IPS-20b (cell line): ENCODE measurements around the gene SH3TC2.

Experiments
- H3K27ac ChIP-seq: one replicate; pipeline ENCODE4 v1.5.1; 2013; ENCODE audit warnings: low read length
- H3K27me3 ChIP-seq: 2 replicates; pipeline ENCODE4 v1.6.1; 2013; ENCODE audit warnings: mild to moderate bottlenecking, low read length, inconsistent platforms; ENCODE audit not compliant: insufficient read depth
- H3K36me3 ChIP-seq: 2 replicates; pipeline ENCODE4 v1.6.1; 2013; ENCODE audit warnings: low read depth, mild to moderate bottlenecking, inconsistent platforms, low read length, moderate library complexity; ENCODE audit not compliant: insufficient read depth
- H3K4me1 ChIP-seq: 2 replicates; pipeline ENCODE4 v1.6.1; 2013; ENCODE audit warnings: mild to moderate bottlenecking, control low read depth, inconsistent platforms, low read length, moderate library complexity; ENCODE audit not compliant: insufficient read depth
- H3K4me3 ChIP-seq: 2 replicates; pipeline ENCODE4 v1.5.1; 2013; ENCODE audit warnings: mild to moderate bottlenecking, low read length, inconsistent platforms
- H3K9ac ChIP-seq: 2 replicates; pipeline ENCODE4 v1.6.1; 2013; ENCODE audit warnings: low read depth, mild to moderate bottlenecking, inconsistent platforms, low read length, moderate library complexity
- H3K9me3 ChIP-seq: 2 replicates; pipeline ENCODE4 v1.6.1; 2013; ENCODE audit warnings: mild to moderate bottlenecking, low read depth, low read length, inconsistent platforms; ENCODE audit not compliant: insufficient read depth

The SH3TC2 gene

GRCh38 chr5:148978370-148979082 lies 84.3 kb downstream of the SH3TC2 start:
- Histone ChIP-seq H3K9ac (no peak overlapping the region), H3K36me3 (no peaks in the 10 kb centered on the region), H3K27ac (no peak overlapping the region)

GRCh38 chr5:148976569-148977381 lies 86.1 kb downstream of the SH3TC2 start:
- Histone ChIP-seq H3K9me3 (no peaks in the 10 kb centered on the region), H3K4me1 (peaks cover 8% of the 10 kb centered on the region), H3K9ac (no peak overlapping the region), H3K27me3 (no peaks in the 10 kb centered on the region), H3K27ac (no peak overlapping the region), H3K36me3 (no peaks in the 10 kb centered on the region), H3K4me3 (no peak overlapping the region)

More at GRCh38 chr5:148978370-148979082, 84.3 kb downstream of the SH3TC2 start:
- Histone ChIP-seq H3K4me1 (peaks cover 8% of the 10 kb centered on the region), H3K27me3 (no peaks in the 10 kb centered on the region), H3K9me3 (no peaks in the 10 kb centered on the region), H3K4me3 (no peak overlapping the region)

- H3K4me3 ChIP-seq = no peak overlapping the region
- peaks cover 14% of the 10 kb centered on the region for H3K4me1 ChIP-seq
- H3K9me3 ChIP-seq = no peaks in the 10 kb centered on the region
- H3K27me3 ChIP-seq = no peaks in the 10 kb centered on the region
- no peak overlapping the region for H3K9ac ChIP-seq
- no peak overlapping the region for H3K27ac ChIP-seq
- no peaks in the 10 kb centered on the region for H3K36me3 ChIP-seq
Measured at GRCh38 chr5:148974642-148975327, 88.1 kb downstream of the SH3TC2 start.

- H3K4me3 ChIP-seq = no peak overlapping the region
- no peaks in the 10 kb centered on the region for H3K9me3 ChIP-seq
- no peaks in the 10 kb centered on the region for H3K36me3 ChIP-seq
- peaks cover 14% of the 10 kb centered on the region for H3K4me1 ChIP-seq
- no peak overlapping the region for H3K27ac ChIP-seq
- H3K9ac ChIP-seq = no peak overlapping the region
- no peaks in the 10 kb centered on the region for H3K27me3 ChIP-seq
Measured at GRCh38 chr5:148973455-148973854, 89.4 kb downstream of the SH3TC2 start.

GRCh38 chr5:148972974-148973374 lies 89.9 kb downstream of the SH3TC2 start:
- H3K4me1 ChIP-seq = peaks cover 14% of the 10 kb centered on the region; the same call in 1 of the 2 replicates
- H3K9ac ChIP-seq = no peak overlapping the region
- H3K9me3 ChIP-seq = no peaks in the 10 kb centered on the region
- H3K27me3 ChIP-seq = no peaks in the 10 kb centered on the region
- no peak overlapping the region for H3K4me3 ChIP-seq
- H3K36me3 ChIP-seq = no peaks in the 10 kb centered on the region
- H3K27ac ChIP-seq = no peak overlapping the region

GRCh38 chr5:148972396-148972795 lies 90.5 kb downstream of the SH3TC2 start:
- Histone ChIP-seq H3K27me3 (no peaks in the 10 kb centered on the region), H3K36me3 (no peaks in the 10 kb centered on the region), H3K9me3 (no peaks in the 10 kb centered on the region), H3K27ac (no peak overlapping the region), H3K4me3 (no peak overlapping the region), H3K4me1 (peaks cover 14% of the 10 kb centered on the region; the same call in 1 of the 2 replicates), H3K9ac (no peak overlapping the region)

GRCh38 chr5:148970876-148971275 lies 92.0 kb downstream of the SH3TC2 start:
- peaks cover 6% of the 10 kb centered on the region; the same call in 1 of the 2 replicates for H3K4me1 ChIP-seq

GRCh38 chr5:148970228-148970627 lies 92.6 kb downstream of the SH3TC2 start:
- Histone ChIP-seq H3K27ac (no peak overlapping the region), H3K9ac (no peak overlapping the region), H3K4me3 (no peak overlapping the region), H3K27me3 (no peaks in the 10 kb centered on the region), H3K36me3 (no peaks in the 10 kb centered on the region), H3K4me1 (peaks cover 6% of the 10 kb centered on the region; the same call in 1 of the 2 replicates), H3K9me3 (no peaks in the 10 kb centered on the region)

More at GRCh38 chr5:148970876-148971275, 92.0 kb downstream of the SH3TC2 start:
- Histone ChIP-seq H3K27ac (no peak overlapping the region), H3K4me3 (no peak overlapping the region), H3K36me3 (no peaks in the 10 kb centered on the region), H3K9ac (no peak overlapping the region), H3K27me3 (no peaks in the 10 kb centered on the region), H3K9me3 (no peaks in the 10 kb centered on the region)

- Histone ChIP-seq H3K4me3 (no peak overlapping the region), H3K9me3 (no peaks in the 10 kb centered on the region), H3K27me3 (no peaks in the 10 kb centered on the region), H3K4me1 (peaks cover 6% of the 10 kb centered on the region; the same call in 1 of the 2 replicates), H3K27ac (no peak overlapping the region), H3K9ac (no peak overlapping the region), H3K36me3 (no peaks in the 10 kb centered on the region)
Measured at GRCh38 chr5:148969291-148969690, 93.6 kb downstream of the SH3TC2 start.

GRCh38 chr5:148968311-148968710 lies 94.6 kb downstream of the SH3TC2 start:
- H3K27me3 ChIP-seq = no peaks in the 10 kb centered on the region
- H3K36me3 ChIP-seq = no peaks in the 10 kb centered on the region
- no peak overlapping the region for H3K4me3 ChIP-seq
- H3K9ac ChIP-seq = no peak overlapping the region
- H3K27ac ChIP-seq = no peak overlapping the region
- H3K9me3 ChIP-seq = no peaks in the 10 kb centered on the region
- H3K4me1 ChIP-seq = peaks cover 6% of the 10 kb centered on the region; the same call in 1 of the 2 replicates

- Histone ChIP-seq H3K27me3 (no peaks in the 10 kb centered on the region), H3K27ac (no peak overlapping the region), H3K36me3 (no peaks in the 10 kb centered on the region), H3K9ac (no peak overlapping the region), H3K4me3 (no peak overlapping the region), H3K9me3 (no peaks in the 10 kb centered on the region), H3K4me1 (peaks cover 6% of the 10 kb centered on the region; the same call in 1 of the 2 replicates)
Measured at GRCh38 chr5:148967783-148968182, 95.1 kb downstream of the SH3TC2 start.
